GM21619 (cell line): Measurements from ENCODE around the gene MAPKBP1.

ENCODE experiments used
- ATAC-seq: cut with Tn5 transposase; IDR thresholded peaks from one replicate; pipeline ENCODE4 v1.9.1; 2021; ENCODE audit not compliant: unreplicated experiment

MAPKBP1 gene

DNA sequence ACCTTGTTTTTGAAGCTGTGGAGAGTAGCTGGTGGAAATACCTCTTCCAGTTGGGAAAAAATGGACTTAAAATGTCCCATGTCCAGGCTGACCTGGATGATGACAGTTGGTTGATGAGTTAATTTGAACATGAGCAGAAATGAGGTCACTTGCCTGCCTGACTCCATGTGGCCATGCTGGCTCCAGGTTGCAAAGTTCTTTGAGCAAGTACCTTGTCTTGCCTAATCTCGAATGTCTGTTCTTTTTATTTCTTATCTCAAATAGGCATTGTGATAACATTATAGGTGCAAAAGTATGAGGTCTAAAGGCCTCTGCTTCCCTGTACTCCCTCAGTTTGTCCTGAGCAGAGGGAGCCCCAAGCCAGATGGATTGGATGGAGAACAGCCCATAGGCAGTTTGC lies 9.0 kb downstream of the MAPKBP1 start:
- ATAC-seq = no peak

DNA sequence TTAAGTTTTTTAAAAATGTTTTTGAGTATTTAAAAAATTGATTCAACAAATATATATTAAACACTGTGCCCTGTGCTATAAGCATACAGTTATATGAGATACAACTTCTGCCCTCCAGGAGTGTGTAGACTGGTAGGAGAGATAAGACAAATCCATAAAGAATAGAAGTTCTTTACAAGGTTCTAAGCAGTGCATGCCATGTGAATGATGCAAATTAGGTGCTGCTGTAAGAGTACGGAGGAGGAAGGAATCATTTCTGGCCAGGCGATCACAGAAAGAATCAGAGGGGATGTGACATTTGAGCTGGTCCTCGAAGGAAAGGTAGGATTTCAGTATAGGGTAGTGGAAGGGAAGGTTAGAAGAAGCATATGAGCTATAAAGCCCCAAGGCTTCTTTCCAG lies 14.0 kb downstream of the MAPKBP1 start:
- no peak for ATAC-seq

DNA sequence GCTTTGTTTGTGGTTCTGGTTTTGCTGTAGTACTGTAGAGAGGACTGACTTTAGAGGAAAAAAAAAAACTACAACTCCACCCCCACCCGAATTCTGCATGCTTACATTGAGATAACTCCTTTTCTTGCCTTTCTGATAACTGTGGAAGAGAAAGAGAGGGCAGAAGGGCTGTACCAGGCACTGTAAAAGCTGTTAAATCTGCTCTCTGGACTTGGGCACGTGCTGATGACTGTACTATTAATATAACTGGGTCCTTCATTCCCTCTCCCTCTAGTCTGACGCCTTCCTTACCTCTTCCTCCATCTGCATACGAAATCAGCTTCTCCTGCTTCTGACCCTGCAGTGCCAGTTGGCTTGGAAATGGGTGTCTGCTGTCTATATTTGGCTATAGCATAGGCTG lies 15.0 kb downstream of the MAPKBP1 start:
- no peak for ATAC-seq

DNA sequence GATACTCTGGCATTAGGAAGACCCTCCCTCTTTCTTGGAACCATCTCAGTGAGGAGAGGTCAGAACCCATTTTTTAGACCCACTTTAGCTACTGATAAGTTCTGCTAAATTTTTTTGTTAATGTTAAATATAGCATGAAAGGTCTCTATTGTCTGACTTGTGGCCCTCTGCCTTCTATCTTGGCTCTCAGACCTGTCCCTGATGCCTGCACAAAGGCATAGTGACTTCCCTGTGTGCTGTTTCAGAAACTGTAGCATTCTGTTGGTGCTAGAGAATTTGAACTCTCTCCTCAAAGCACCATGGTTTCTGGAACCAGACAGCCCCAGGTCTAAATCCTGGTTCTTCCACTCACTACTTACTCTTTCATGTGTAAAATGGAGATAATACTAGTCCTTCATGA lies 15.4 kb downstream of the MAPKBP1 start:
- no peak for ATAC-seq

DNA sequence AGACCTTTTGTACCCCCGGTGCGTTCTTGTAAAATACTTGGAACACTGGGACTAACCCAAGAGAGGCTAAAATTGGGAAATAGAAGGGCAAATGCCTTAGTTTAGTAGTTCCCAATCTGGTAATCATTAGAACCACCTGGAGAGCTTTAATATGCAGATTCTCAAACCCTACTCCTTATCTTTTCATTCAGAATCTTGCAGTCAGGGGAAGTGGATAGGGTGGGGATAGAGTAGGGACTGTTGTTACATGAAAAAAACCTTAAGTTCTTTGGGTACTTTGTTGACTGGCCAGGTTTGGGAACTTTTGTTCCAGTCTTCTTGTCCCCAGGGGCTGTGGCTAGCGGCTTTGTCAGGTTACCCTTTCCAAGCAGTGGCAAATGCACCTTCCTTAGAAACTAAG lies 15.9 kb downstream of the MAPKBP1 start:
- no peak for ATAC-seq

DNA sequence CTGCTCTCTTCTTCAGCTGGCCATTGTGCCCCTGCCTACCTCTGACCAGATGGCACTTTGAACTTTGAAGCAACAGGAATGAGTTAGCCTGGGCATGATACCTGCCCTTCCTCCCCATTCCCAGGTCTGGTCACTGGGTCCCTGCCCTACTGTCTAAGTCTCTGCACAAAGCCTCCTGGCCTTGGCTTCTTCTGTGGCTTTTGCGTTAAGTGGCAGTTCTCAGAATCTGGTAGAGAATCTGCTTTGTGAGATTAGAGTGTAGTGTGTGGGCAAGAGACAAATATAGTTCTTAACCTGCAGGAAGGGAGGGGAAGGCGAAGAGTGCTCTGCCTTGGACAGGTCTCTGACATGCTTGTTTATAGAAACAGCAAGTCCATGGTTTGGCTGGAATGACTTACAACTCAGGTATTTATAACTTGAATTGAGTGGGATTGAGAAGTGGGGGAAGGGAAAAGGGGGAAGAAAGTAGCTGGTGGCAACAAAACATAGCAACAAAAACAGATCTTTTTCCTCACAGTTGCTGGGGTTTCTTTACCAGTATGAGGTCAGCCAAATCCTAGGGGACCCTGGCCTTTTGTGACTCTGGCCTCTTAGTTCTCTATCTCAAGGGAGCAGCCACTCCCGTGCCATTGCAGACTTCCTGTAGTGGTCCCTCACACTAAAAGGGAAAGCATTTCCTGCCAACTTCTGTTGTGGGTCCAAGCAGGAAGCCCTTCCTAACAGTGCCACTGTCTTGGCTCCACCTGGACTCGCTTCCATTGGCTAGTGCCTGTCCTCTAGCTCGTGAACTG lies 16.7 kb downstream of the MAPKBP1 start:
- ATAC-seq = no peak

DNA sequence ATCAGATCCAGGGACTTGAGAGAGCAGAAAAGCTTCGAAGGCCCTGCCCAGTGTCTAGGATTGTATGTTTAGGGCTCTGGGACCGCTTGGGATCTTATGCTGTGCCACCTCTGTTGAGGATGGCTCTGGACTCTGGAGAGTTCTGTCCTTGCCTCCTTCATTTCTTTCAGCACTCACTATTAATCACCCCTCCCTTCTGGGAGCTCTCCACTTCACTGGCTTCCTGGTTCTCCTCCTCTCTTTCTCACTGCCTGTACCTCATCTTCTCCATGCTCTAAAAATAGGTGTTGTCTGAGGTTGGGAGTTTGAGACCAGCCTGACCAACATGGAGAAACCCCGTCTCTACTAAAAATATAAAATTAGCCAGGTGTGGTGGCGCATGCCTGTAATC lies 17.3 kb downstream of the MAPKBP1 start:
- ATAC-seq = no peak

DNA sequence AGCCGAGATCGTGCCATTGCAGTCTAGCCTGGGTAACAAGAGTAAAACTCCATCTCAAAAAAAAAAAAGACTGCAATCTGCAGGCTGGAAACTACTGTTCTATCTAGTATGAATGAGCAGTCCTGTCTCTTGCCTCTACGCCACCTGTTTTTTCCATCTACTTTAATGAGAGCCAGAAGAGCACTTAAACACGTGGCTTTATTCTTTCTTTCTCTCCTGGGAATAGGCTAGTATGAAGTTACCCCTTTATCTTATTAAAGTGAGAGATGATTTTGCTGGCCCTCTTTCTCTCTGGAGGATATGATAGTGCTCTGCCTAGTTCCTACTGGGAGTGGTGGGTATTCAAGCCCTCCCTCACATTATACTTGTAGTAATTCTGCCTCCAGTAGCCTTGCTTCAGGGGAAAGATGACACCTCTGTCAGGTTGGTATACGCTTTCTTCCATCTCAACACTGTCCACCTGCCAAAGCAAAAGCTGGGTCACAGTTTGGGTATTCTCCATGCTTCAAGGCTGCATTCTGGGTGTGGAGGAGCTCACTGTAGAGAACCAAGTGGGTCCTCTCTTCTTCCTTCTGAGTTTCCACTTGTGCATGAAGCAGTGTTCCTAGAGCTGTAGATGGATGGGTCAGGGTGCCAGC lies 17.8 kb downstream of the MAPKBP1 start:
- no peak for ATAC-seq

DNA sequence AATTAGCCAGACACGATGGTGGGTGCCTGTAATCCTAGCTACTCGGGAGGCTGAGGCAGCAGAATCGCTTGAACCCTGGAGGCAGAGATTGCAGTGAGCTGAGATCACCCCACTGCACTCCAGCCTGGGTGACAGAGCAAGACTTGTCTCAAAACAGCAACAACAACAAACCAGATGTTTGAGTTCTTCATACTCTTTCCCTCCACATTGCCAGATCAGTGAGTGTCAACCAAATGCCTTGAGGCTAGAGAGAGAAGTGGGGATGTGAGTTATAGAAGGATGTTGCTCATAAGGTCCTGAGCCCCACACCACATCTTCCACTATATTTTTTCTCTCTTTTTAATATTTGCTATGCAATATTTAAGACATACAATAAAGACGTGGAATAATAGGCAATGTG lies 19.8 kb downstream of the MAPKBP1 start:
- ATAC-seq = no peak

DNA sequence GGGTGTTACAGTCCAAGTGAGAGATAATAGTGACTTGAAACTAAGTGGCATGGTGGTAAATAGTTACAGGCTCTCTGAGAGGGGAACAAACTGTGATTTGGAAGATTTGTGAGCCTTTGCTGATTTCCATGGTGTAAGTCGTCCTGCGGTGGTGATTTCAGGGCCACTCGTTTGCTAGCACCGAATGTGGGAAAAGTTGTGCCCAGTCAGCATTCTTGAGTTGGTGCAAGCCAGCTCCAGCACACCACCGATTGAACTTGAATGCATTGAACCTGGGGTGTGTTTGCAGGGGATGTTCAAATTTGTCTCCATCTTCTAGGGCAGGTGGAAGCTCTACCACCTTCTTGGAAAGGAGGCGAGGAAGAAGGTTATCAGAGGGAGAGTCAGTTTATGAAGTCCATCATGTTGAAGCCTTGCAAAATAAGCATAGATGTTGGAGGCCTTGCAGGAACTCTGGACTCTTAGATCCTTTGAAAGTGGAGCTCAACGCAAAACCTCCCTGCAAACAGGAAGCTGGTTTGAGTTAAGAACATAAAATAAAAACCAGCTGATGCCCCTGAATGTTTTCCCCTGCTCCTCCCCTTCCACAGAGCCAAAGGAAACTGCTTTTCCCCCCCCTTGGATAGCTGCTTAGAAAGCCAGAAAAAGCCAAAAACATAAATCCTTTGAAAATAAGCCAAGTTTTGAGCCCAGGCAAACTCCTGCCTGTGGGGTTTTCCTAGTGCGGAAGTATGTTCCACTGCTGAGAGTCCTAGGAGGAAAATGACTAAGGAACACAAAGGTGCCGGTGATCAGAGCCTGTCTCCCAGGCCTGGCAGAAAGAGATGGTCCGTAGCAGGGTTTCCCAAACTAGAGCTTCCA lies 21.9 kb downstream of the MAPKBP1 start:
- ATAC-seq = no peak

DNA sequence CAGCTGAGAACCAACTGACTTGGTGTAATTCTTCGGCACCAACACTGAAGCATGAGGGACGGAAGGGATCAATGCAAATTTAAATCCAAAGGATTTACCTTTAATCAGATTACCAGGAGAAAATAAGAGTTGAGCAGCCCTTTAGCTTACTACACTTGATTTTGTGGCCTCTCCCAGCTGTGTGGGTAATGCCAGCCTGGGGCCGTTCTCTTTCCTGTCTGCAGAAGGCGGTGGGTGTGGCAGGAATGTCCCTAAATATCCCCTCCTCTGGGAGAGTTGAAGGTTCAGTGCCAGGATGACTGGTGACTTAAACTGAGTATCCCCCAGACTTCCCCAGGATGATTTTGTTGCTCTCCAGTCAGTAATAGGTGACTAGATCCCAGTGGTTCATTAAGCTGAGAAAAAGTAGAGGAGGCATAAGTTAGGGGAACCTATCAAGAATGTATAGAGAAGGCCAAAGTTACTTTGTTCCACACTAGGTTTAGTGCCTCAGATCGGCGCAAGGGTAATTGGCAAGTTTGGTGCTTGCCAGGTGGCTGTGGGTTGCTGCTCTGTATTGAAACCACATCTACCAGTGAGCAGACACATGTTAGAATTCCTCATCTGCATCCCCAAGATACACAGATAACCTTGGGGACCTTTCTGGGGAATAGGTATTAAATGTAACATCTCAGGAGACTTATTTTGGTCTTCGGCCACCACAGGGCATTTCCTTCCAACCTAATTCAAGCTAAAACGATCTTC lies 23.1 kb downstream of the MAPKBP1 start:
- ATAC-seq = no peak

DNA sequence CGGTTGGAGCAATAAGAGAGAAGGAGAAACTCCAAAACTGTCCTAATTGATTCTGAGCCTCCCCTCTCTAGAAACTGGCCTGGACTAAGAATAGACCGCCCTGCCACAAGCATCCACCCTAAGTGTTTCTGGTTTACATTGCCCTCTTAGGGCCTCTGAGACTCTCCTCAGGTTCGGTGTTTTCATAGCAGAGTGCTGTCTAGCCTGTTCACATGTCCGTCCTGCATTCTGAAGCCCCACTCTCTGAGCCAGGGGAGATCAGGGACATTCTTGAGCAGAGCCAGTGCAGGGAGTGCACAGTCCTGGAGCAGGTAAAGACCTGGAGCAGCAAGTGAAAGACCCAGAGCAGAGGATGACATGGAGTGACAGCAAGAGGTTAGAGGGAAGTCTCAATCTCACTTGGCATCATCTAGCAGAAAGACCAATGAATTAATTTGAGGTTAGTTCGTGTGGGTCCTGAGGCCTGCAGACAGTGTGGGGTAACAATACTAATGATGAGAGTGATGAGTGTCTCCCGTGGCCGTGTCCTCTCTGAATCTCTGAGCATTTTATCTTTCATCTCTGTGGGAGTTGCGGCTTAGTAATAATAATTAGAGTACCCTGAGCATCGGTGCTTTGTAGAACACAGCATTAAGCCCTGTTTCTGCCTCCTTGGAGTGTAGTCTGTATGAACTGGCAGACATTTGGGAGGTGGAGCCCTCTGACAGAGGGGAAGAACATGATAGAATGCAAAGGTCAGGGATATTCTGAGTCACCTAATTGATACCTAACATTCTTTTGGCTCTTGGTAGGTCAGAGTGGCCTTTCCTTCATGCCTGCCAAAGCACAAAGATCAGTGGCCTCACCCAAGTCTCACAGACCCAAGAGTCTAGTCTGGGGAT lies 24.6 kb downstream of the MAPKBP1 start:
- peak; percentile 43 for ATAC-seq

DNA sequence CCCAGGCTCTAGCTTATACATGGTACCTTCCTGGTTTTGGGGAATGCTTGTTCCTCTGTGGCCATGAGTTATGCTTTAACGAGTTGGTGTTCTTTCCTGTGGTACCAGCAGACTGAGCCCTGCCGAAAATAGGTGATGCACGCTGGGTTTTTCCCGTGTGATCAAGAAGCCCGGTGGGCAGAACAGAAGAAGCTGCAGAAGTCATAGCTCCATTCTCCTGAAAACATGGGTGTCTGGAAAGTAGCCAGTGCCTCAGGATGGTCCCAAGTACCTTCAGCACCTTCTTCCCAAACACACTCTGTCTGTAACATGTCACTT lies 25.2 kb downstream of the MAPKBP1 start:
- ATAC-seq = peak; percentile 50

DNA sequence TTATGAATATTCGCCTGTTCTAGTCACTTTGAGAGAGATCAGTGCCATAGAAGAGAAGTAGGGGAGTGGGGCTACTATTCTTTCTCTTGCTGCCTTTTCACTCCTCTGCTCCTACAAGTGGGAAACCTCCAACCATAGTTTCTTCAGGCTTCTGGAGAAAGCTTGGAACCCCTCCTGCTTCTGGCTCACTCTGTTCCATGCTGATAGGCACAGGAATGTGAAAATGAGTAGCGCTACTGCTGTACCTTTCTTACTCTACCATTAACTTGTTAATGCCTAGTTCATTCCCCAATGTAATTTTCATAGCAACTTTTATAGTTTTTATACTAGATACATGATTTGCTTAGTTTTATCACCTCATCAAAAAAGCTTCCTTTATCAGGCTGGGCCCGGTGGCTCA lies 26.9 kb downstream of the MAPKBP1 start:
- ATAC-seq = no peak

DNA sequence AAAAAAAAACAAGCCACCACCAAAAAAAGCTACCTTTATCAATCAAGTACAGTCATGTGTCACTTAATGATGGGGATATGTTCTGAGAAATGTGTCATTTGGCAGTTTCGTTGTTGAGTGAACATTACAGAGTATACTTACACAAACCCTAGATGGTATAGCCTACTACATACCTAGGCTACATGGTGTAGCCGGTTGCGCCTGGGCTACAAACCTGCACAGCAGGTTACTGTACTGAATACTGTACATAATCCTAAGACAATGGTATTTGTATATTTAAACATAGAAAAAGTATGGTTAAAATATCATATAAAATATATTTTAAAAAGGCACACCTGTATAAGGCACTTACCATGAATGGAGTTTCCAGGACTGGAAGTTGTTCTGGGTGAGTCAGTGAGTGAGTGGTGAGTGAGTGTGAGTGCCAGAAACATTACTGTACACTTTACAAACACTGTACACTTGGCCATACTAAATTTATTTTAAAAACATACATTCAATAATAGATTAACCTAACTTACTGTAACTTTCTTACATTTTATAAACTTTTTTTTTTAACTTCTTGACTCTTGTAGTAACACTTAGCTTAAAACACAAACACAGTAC lies 27.7 kb downstream of the MAPKBP1 start:
- no peak for ATAC-seq

DNA sequence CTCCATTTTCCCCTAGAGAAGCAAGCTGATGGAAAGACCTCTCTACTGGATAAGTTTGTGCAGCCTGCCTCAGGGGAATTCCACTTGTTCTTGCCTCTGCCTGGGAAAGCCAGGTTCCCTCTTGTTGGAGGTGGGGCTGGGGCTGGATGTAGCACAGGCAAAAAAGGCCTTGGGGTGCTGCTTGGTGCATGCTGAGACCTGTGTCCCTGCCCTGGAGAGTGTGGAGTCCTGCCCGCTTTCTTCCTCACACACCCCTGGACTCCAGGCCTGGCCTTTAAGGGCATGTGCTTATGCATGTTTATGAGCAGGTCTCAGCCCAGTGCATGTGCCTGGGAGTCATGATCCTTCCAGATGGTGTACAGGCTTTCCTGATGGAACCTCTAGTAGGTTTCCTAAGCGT lies 30.1 kb downstream of the MAPKBP1 start:
- no peak for ATAC-seq

DNA sequence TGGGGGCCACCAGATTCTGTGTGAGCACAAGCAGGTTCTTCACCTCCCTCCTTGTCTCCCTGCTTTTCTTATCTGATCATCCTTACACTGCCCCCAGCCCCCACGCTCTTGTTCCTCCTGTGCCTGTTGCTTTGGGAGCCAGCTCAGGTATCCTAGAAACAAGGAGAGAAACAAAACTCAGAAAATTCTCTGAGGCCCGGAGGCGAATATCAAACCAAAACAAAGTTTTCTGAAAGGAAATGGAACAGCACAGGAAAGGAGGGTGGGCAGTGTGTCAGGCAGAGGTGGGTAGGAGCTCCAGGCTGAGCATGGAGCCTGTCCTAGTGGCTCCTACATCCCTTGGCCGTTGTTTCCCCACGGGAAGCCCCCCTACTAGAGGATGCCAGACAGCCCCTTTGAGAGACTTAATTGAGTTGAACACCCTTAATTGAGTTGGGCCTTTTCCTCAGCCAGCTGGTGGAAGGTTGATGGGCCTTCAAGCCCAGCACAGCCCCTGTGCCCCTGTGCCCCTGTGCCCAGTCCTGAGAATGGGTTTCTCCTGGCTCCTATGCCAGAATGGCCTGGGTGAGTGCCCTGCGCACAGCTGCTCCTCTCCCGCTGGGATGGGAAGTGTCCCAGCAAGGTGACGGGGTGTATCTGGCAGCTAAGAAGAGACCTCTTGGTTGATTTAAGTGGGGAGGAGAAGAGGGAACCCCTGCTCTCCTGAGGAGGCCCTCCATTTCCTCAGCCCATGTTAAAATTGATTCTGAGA lies 30.8 kb downstream of the MAPKBP1 start:
- no peak for ATAC-seq

DNA sequence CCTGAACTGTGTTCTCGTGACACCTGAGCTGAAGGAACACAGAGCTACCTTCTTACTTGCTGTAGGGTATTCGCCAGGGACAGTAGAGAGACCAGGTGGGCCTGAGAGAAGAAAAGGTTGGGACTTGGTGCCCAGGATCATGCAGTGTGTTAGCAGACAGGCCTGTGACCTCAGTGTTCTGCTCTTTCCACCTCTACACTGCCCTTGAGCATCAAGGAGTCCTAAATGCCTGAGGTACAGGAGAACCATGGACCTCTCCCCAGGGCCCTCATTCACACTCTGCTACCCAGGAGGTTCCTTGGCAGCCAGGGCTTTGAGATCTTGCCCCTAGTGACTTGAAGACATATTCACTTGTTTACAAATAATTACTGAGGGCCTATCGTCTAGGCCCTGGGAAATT lies 31.4 kb downstream of the MAPKBP1 start:
- ATAC-seq = no peak
